Endothelial cell (in vitro differentiated cells): Measurements from ENCODE around the gene AUTS2. TPM values are rescaled to one million over a fixed set of nuclear protein-coding genes. Genes with fewer than 3 reads are reported as not detected.

ENCODE experiments used
- DNase-seq: peaks from one replicate; pipeline ENCODE4 v3.0.0; 2021; ENCODE audit warnings: low spot score
- H3K27ac Mint-ChIP-seq: one replicate; pipeline ENCODE4 v1.8.0; 2021; ENCODE audit warnings: mixed read lengths, inconsistent platforms; ENCODE audit not compliant: unreplicated experiment
- H3K27me3 Mint-ChIP-seq: one replicate; pipeline ENCODE4 v1.8.0; 2021; ENCODE audit warnings: mild to moderate bottlenecking, moderate library complexity, mixed read lengths, inconsistent platforms; ENCODE audit not compliant: unreplicated experiment
- H3K36me3 Mint-ChIP-seq: one replicate; pipeline ENCODE4 v1.8.0; 2021; ENCODE audit warnings: mild to moderate bottlenecking, low read depth, mixed read lengths, inconsistent platforms; ENCODE audit not compliant: unreplicated experiment
- H3K4me1 Mint-ChIP-seq: one replicate; pipeline ENCODE4 v1.8.0; 2021; ENCODE audit warnings: mild to moderate bottlenecking, mixed read lengths, inconsistent platforms; ENCODE audit not compliant: unreplicated experiment
- H3K4me3 Mint-ChIP-seq: one replicate; pipeline ENCODE4 v1.8.0; 2021; ENCODE audit warnings: mild to moderate bottlenecking, mixed read lengths, inconsistent platforms; ENCODE audit not compliant: unreplicated experiment
- H3K9me3 Mint-ChIP-seq: one replicate; pipeline ENCODE4 v1.8.0; 2021; ENCODE audit warnings: mixed read lengths, inconsistent platforms; ENCODE audit not compliant: unreplicated experiment
- total RNA-seq: library from RNA; stranded (reverse); fragmentation: NEBNext Ultra II Directional; extraction: Animal tissue kit (Norgen Biotek cat#: 25700); gene quantifications from one replicate; pipeline ENCODE4 v1.2.1, GENCODE V29; 2021; ENCODE audit not compliant: unreplicated experiment
- TF ChIP-seq, protein P1 (sequence below): fragments of 200-600 bp; sonication (generic); IDR thresholded peaks from one replicate; pipeline ENCODE4 v1.5.0; 2021; ENCODE audit warnings: antibody characterized with exemption; ENCODE audit not compliant: unreplicated experiment

The AUTS2 gene
- total RNA-seq, 1 donor from 2014 or later: 103 TPM

DNA sequence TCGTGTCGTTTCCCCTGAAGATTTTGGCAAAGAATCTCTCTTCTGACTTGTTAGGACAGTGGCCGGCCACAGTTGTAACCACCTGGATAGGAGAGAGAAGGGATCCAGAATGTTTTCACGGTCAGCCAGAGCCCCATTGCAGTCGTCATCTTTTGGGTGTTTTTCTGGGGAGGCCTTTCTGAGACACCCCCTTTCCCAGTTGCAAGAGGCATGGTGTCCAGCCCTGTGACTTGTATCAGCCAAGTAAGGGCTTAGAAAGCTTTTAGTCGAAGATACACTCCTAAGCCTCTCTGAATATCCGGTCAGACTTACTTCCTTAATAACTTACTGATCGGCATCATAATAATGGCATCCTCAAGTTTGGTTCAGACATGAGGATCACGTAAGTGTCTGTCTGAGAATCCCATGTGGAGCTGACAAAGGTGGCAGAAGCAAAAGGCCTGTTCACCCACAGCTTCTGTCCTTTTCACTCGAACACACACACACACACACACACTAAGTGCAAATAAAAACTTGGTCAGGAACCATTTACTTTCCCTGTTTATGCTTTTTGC lies 1098.0 kb downstream of the AUTS2 start:
- no peak for DNase-seq
- Mint-ChIP-seq H3K27me3 (peaks cover 13% of the 10 kb centered on the region), H3K36me3 (peaks cover 4% of the 10 kb centered on the region), H3K4me3 (peak overlapping the region; percentile 99), H3K9me3 (no peaks in the 10 kb centered on the region), H3K27ac (peak overlapping the region; percentile 12), H3K4me1 (peaks cover 35% of the 10 kb centered on the region)
- TF ChIP-seq, protein P1, sequence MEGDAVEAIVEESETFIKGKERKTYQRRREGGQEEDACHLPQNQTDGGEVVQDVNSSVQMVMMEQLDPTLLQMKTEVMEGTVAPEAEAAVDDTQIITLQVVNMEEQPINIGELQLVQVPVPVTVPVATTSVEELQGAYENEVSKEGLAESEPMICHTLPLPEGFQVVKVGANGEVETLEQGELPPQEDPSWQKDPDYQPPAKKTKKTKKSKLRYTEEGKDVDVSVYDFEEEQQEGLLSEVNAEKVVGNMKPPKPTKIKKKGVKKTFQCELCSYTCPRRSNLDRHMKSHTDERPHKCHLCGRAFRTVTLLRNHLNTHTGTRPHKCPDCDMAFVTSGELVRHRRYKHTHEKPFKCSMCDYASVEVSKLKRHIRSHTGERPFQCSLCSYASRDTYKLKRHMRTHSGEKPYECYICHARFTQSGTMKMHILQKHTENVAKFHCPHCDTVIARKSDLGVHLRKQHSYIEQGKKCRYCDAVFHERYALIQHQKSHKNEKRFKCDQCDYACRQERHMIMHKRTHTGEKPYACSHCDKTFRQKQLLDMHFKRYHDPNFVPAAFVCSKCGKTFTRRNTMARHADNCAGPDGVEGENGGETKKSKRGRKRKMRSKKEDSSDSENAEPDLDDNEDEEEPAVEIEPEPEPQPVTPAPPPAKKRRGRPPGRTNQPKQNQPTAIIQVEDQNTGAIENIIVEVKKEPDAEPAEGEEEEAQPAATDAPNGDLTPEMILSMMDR: no peak

DNA sequence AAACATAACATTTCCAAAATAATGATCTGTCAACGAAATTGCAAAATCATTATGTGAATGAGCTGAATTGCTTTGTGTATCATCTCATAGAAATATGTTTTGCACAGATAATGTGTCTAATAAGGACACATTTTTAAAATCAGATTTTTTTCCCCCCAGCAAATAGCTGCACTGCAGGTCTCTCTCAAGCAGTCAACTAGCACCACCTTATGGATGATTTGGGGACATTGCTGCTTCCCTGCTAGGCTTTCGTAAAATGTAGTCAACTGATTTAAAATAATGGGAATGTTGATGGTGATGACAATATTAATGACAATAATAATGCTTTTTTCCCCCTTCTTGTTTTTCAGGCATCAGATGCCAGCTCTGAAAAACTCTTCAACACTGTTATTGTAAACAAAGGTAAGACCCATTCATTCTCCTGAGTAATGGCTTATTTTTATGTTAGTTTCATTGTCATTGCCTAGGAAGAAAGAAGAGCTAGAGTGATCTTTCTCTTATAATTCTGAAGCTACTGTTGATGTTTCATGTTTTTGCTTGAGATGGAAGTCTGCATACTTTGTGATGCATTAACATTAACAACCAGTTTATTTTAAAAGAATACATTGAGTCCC lies 1100.1 kb downstream of the AUTS2 start:
- Mint-ChIP-seq H3K4me3 (peak overlapping the region; percentile 4), H3K4me1 (peaks cover 31% of the 10 kb centered on the region), H3K27ac (no peak overlapping the region), H3K9me3 (no peaks in the 10 kb centered on the region), H3K36me3 (peaks cover 4% of the 10 kb centered on the region), H3K27me3 (peaks cover 7% of the 10 kb centered on the region)
- TF ChIP-seq, protein P1: no peak
- DNase-seq: peak; percentile 43

DNA sequence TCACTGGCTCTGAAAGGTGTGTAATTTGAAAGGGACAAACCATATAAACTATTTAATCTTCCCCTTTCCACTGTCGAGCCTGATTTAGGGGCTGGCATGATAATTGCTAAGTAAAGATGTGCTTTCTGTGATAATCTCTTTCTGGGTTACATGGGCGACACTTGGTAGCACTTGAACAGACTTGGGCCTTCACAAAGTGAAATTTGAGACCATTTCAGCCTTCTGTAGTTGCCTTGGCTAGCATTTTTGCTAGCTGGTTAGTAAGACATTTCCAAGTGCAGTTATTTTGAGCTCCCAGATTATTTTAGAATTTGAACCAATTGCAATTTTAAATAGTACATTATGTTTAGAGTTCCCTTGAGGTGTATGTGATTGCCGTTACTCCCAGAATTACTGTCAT lies 1101.0 kb downstream of the AUTS2 start:
- DNase-seq: no peak
- Mint-ChIP-seq H3K27ac (no peak overlapping the region), H3K9me3 (no peaks in the 10 kb centered on the region), H3K4me3 (no peak overlapping the region), H3K4me1 (peaks cover 33% of the 10 kb centered on the region), H3K27me3 (peaks cover 4% of the 10 kb centered on the region), H3K36me3 (peaks cover 4% of the 10 kb centered on the region)
- TF ChIP-seq, protein P1: no peak

DNA sequence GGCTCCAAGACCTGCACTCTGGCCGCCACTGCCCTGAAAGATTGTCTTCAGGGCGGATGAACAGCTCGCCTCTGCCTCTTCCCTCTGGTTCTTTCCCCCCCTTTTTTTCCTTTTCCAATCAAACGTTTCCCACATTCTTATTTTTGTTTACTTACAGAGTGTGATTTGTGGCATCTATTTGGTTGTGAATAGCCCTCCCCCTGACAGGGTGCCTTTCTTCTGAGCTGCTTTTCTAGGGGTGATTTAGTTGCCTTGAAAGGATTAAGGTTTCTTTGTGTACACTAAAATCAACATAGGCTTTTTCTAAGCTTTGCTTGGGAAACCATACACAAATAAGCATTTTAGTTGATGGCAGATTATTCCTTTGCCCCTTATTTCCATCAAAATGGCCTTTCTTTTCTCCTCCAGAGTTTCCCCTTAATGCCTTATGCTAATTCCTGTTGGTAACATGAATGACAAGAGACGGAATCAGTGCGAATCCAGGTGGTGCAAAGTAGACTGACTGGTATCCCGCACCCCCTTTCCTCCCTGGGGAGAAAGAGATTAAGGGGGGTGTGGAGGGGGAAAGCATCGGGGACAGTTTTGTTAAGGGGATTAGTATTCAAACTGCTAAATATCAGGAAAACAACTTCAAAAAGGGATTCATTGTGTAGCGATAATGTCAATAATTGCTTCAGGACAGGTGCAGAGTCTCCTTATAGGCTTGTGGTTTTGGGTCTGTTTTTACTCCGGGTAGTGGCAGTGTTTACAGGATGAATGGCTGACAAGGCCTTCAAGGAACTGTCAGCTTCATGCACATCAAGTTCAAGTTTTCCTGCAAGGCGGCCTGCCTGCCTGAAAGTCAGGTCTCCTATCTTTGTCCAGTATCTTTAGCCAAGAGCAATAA lies 1102.0 kb downstream of the AUTS2 start:
- no peak for DNase-seq
- TF ChIP-seq, protein P1: no peak
- peaks cover 33% of the 10 kb centered on the region for H3K4me1 Mint-ChIP-seq
- H3K27ac Mint-ChIP-seq: no peak overlapping the region
- no peak overlapping the region for H3K4me3 Mint-ChIP-seq
- H3K27me3 Mint-ChIP-seq: peaks cover 2% of the 10 kb centered on the region
- H3K9me3 Mint-ChIP-seq: no peaks in the 10 kb centered on the region
- H3K36me3 Mint-ChIP-seq: peaks cover 7% of the 10 kb centered on the region
